Non-pigmented ciliary epithelial cell (primary cell): ENCODE measurements around the gene SORCS2.
"Not testable (repeated sequence)": the region's sequence is repeated elsewhere in the genome, so short reads cannot be mapped to it uniquely, and the experiment has no call there.

ENCODE experiments used
- DNase-seq: peaks from one replicate; pipeline ENCODE4 v3.0.0-alpha.2; 2010; ENCODE audit warnings: low read depth

SORCS2 gene

DNA sequence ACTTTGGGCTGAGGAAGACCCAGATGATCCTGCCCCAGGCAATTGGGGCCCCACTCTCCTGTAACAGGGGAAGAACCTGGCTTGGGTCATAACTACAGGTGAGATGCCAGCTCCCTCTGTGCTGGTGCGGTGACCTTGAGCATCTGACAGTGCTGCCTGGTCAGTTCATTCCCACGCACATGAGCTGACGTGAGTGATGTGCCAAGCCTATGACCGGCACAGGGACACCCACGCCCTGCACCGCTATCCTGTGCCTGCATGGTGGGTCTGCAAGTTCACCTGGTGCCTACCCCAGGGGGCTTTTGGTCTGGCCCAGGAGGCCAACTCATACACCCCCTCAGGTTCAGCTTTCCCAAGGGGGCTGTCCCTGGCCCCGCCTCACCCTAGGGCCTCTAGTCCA lies 366.1 kb downstream of the SORCS2 start:
- DNase-seq: no peak

- no peak for DNase-seq
These were observed 367.0 kb downstream of the SORCS2 start for GRCh38 chr4:7559316-7559715.

DNA sequence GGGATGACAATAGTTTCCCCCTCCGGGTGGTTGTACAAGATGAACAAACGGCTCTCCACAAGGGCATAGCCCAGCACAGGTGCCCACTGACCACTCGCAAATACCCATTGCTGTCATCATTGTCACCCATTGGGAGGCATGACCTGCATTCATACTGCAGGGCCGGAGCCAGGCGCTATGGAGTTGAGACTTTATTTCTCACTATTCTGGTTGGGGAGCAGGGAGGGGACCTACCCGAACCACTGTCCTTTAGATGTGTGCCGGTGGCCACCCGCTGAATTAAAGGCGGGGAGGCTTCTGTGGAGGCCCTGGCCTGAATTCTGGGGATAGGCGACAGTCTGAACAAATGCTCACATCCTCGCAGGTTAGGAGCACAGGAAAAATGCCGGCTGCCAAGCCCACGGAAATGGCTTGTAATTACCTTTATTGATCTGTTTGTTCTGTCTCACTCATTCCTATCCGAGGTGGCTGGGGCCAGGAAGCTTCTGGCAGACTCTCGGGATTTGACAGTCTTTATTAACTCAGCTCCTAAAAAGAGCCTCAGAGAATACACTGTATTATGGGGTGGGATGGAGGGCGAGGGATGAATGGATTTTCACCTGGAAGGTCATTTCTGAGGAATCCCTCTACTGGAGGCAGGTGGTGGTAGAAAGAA lies 367.5 kb downstream of the SORCS2 start:
- no peak for DNase-seq

DNA sequence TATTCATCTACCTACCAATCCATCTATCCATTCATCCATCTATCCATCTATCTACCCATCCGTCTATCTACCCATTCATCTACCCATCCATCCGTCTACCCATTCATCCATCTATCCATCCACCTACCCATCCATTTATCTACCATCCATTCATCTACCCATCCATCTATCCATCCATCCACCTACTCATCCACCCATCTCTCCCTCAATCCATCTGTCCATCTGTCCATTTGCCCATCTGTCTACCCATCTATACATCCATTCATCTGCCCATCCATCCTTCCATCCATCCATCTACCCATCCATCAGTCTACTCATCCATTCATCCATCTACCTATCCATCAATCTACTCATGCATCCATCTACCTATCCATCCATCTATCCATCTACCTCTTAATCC lies 369.2 kb downstream of the SORCS2 start:
- DNase-seq: no peak

- no peak for DNase-seq
These were observed 371.9 kb downstream of the SORCS2 start for GRCh38 chr4:7564242-7564641.

DNA sequence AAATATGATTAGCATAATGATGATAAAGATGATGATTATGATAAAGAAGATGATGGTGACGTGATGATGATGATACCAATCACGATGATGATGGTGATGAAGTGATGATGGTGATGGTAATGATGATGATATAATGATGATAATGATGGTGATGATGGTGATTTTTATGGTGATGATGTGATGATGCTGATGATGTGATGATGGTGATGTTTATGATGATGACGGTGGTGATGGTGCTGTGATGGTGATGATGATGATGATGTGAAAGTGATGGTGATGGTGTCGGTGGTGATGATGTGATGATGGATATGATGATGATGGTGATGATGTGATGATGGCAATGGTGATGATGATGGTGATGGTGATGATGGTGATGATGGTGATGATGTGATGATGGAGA lies 373.1 kb downstream of the SORCS2 start:
- DNase-seq: no peak

- DNase-seq: no peak
These were observed 377.8 kb downstream of the SORCS2 start for GRCh38 chr4:7569810-7570783.

GRCh38 chr4:7571001-7571400 lies 378.7 kb downstream of the SORCS2 start:
- no peak for DNase-seq

DNA sequence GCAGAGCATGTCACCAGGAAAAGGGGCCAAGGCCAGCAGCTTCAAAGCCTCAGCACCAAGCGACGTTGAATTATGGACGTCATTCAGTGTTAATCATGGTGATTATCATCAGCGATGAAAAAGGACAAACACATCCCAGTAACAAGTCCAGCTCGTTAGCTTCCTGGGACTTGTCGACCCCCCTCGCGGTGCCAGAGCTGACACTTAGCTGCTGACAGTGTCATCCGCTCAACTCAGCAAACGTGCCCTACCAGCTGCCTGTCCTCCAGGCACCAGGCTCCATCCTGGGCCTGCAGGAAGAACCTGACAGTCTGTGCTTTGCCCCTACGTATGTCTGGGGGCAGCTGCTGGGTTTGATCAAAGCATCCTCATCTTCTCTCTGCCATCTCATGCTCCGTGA lies 379.4 kb downstream of the SORCS2 start:
- no peak for DNase-seq

DNA sequence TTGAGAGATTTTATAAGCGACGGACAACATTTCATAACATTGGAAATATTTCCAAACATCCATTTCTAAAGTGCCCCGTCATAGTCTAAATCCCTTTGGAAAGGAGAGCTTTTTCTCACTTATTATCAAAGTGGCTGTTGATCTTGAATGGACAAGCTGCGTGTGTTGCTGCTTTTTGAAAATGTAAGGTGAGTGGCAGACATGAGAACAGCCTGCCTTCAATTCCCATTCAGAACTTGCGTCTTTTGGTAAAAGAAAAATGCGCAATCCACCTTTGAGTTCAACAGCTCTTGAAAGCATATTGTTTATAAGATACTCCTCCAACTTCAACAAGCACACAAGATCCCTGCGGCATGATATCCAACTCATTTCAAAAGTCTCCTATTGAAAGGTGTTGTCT lies 380.6 kb downstream of the SORCS2 start:
- no peak for DNase-seq

- DNase-seq: no peak
These were observed 381.3 kb downstream of the SORCS2 start for GRCh38 chr4:7573576-7574091.

GRCh38 chr4:7574287-7575014 lies 382.1 kb downstream of the SORCS2 start:
- no peak for DNase-seq

DNA sequence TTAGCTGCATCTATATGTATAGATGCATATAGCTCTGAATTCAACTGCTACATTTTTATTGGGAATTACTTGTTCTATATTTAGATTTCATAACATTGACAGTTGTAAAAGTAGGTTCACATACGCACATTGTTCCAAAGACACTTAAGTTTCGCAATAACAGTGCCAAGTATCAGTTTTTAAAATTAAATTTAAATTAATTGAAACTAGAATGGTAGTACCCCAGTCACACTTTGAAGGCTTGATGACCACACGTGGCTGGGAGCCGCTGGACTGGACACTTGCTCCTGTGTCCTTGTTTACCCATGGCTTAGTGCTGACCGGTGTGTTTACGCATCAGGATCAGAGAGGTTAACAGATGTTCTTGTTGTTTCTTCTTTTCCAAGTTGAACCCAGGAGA lies 383.1 kb downstream of the SORCS2 start:
- DNase-seq: no peak

- not testable (repeated sequence) for DNase-seq
These were observed 385.2 kb downstream of the SORCS2 start for GRCh38 chr4:7577361-7578039.

GRCh38 chr4:7581477-7581876 lies 389.1 kb downstream of the SORCS2 start:
- no peak for DNase-seq

DNA sequence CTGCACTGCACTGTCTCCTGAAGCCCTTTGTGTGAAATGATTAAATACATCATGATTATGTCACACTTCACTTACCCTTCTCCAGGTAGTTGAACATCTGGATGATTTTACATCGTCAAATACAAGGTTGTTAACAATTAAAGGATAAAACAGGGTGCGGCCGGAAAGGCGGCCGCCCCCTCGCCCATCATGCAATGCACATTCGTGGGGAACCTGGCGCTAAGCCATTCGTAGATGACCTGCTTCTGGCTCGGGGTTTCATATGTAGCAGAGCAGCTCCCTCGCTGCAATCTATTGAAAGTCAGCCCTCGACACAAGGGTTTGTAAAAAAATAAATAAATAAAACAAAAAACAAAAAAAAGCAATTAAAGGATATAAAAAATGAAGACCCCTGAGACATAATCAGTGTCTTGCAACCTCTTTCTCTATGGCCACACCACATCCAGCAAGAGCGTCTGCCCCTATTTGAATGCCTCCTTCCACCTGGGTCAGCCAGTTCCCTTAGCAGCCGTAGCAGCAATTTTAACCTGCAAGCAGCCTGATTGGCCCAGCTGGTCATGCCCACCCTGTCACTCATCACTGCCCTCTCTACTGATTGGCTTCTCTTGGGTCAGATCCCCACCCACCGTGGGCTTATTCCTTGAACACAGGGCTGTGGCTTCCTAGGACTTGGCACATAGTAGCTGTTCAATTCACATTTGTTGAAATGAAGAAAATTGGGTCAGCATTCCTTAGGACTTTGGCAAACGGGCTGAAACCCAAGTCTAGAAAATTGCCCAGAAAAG lies 390.2 kb downstream of the SORCS2 start:
- no peak for DNase-seq

- no peak for DNase-seq
These were observed 391.8 kb downstream of the SORCS2 start for GRCh38 chr4:7584098-7584497.

DNA sequence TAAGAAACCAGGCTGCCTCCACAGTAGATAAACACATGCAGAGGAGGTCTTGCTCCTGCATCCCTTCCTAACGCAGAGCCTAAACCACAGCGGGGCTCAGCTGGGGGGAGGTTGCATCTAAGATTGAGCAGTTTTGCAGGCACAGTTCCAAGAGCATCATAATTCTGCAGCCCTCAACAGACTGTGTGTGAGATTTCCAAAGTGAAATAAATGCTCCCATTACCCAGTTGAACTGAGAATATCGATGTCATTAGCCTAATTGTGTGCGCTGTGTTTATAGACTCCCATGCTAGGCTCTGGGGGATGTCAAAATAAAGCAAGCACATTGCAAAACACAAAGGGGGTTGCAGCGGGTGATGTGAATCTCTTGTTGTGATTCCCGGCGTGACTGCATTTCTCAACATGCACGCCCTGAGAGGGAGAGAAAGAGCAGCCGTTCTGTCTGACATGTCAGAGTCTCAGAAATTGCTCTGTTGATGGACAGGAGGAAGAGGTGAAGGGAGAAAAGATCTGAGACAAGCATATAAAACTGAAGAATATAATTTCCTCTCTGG lies 392.3 kb downstream of the SORCS2 start:
- DNase-seq: no peak

DNA sequence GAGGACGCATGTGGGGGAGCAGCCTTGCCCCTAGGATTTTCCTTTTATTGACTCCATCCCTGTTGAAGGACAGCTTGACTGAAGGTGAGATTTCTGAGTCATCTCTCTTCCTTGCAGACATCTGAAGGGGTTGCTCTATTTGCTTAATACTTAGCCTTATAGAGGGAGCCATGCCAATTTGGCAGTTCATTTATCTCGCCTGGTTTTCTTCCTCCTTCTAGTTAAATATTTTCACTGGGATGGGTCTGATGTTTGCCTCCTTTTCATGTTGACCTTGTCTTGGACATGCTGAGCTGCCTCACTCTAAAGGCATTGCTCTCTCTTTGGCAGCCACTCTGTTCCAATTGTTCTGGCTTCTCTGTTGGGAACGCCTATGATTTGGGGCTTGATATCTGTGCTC lies 393.4 kb downstream of the SORCS2 start:
- DNase-seq: no peak
